Esophagus squamous epithelium (tissue), 5 donors: ENCODE measurements around the gene EWSR1. TPM values are rescaled to one million over a fixed set of nuclear protein-coding genes. Genes with fewer than 3 reads are reported as not detected.

Source experiments
- DNase-seq: peaks from one replicate; lab custom pipeline; 2025; lab: John Stamatoyannopoulos, UW
- H3K27ac ChIP-seq, 4 donors: fragments of 200-600 bp; sonication (generic); one replicate each; pipeline ENCODE4 v1.5.1; 2016 to 2019; ENCODE audit warnings: mild to moderate bottlenecking in 1 of 4
- H3K27me3 ChIP-seq, 4 donors: fragments of 200-600 bp; sonication (generic); 1 replicate in 3 of 4; 2 replicates in 1 of 4; pipeline versions ENCODE4 v1.5.1 to v1.6.0; 2017 to 2021; ENCODE audit warnings: antibody characterized with exemption in 1 of 4
- H3K36me3 ChIP-seq, 3 donors: fragments of 200-600 bp; sonication (generic); one replicate each; pipeline ENCODE4 v1.5.1; 2016 to 2019
- H3K4me1 ChIP-seq, 3 donors: fragments of 200-600 bp; sonication (generic); one replicate each; pipeline ENCODE4 v1.5.1; 2017 to 2019
- H3K4me3 ChIP-seq, 4 donors: fragments of 200-600 bp; sonication (generic); 1 replicate in 3 of 4; 2 replicates in 1 of 4; pipeline ENCODE4 v1.5.1; 2016 to 2019; ENCODE audit warnings: mild to moderate bottlenecking in 2 of 4, moderate library complexity in 1 of 4
- H3K9me3 ChIP-seq, 3 donors: fragments of 200-600 bp; sonication (generic); one replicate each; pipeline ENCODE4 v1.5.1; 2016 to 2019
- CTCF ChIP-seq, 6 experiments: fragments of 450-650 bp in 4 of 6; fragments of 200-600 bp in 2 of 6; sonication (generic) in 2 of 6; IDR thresholded peaks; one replicate each; pipeline ENCODE4 v1.5.1; 2016 to 2019; ENCODE audit warnings: antibody characterized with exemption in 6 of 6, mild to moderate bottlenecking in 4 of 6, moderate library complexity in 4 of 6
- POLR2A ChIP-seq, 4 donors: fragments of 450-650 bp; IDR thresholded peaks; one replicate each; pipeline ENCODE4 v1.6.1; 2017; ENCODE audit warnings: antibody characterized with exemption in 4 of 4, mild to moderate bottlenecking in 4 of 4, moderate library complexity in 3 of 4
- WGBS, 2 donors: methylation state at CpG; one replicate each; pipeline ENCODE4 v1.1.5; 2018; 5-methylcytosine and 5-hydroxymethylcytosine counted together
- intact Hi-C: fragments of 100-400 bp; cut with DNase I; formaldehyde crosslinking; loops from one replicate; pipeline ENCODE4 v1.15.0; 2022
- total RNA-seq, 4 donors: library from RNA; depleted of rRNA; stranded (reverse); fragments of >200 nt; gene quantifications; one replicate each; pipeline ENCODE4 v1.1.0, GENCODE V29; 2016
- donor health status: DM: yes; HTN: yes; CAD: no.

Gene EWSR1
- total RNA-seq, 4 donors from 2014 or later = 124 to 217 (median 174) TPM

GRCh38 chr22:29306835-29307595, 38.9 kb downstream of the EWSR1 start:
- Histone ChIP-seq H3K9me3 (no peaks in the 10 kb centered on the region), H3K4me1 (peaks cover 60 to 87% (median 60%) of the 10 kb centered on the region in 3 donors), H3K36me3 (peaks cover 0 to 4% (median 0%) of the 10 kb centered on the region in 3 donors), H3K27me3 (no peaks in the 10 kb centered on the region), H3K4me3 (peak overlapping the region; percentile 69 to 98 (median 74)), H3K27ac (peak overlapping the region; percentile 88 to 96 (median 90))
- TF ChIP-seq CTCF (IDR thresholded peaks at IDR 0.05) (peak in 2 of 6 experiments; percentile 2 to 9), POLR2A (IDR thresholded peaks at IDR 0.05) (peak in 2 of 4 donors; percentile 44 to 70)
- DNase-seq = no peak
- intact Hi-C loops = no loop called here
- WGBS, 2 donors = 0% methylated on average over 28 of the region's 83 CpGs; no CpG with 5 or more reads in 1 of the 2 donors

GRCh38 chr22:29307596-29308147, 39.6 kb downstream of the EWSR1 start:
- Histone ChIP-seq H3K4me3 (peak overlapping the region; percentile 69 to 98 (median 74)), H3K27me3 (peaks cover 0 to 2% (median 0%) of the 10 kb centered on the region in 4 donors), H3K4me1 (peaks cover 54 to 87% (median 61%) of the 10 kb centered on the region in 3 donors), H3K36me3 (peaks cover 0 to 9% (median 0%) of the 10 kb centered on the region in 3 donors), H3K27ac (peak overlapping the region; percentile 88 to 96 (median 90)), H3K9me3 (no peaks in the 10 kb centered on the region)
- DNase-seq = no peak
- intact Hi-C loops = no loop called here
- no peak for TF ChIP-seq CTCF (IDR thresholded peaks at IDR 0.05)
- no peak for TF ChIP-seq POLR2A (IDR thresholded peaks at IDR 0.05)
- WGBS, 2 donors = 33 to 61% methylated on average over 4 to 6 of the region's 20 CpGs

GRCh38 chr22:29308148-29308790, 40.2 kb downstream of the EWSR1 start:
- H3K36me3 ChIP-seq = peaks cover 0 to 9% (median 0%) of the 10 kb centered on the region in 3 donors
- intact Hi-C loops = no loop called here
- peak overlapping the region; percentile 88 to 96 (median 90) for H3K27ac ChIP-seq
- no peak for DNase-seq
- H3K9me3 ChIP-seq = no peaks in the 10 kb centered on the region
- 23 to 40% methylated on average over 1 to 4 of the region's 50 CpGs for WGBS, 2 donors
- TF ChIP-seq POLR2A (IDR thresholded peaks at IDR 0.05) (no peak), CTCF (IDR thresholded peaks at IDR 0.05) (no peak)
- peaks cover 50 to 87% (median 61%) of the 10 kb centered on the region in 3 donors for H3K4me1 ChIP-seq
- H3K27me3 ChIP-seq = peaks cover 0 to 8% (median 2%) of the 10 kb centered on the region in 4 donors
- peak overlapping the region; percentile 69 to 98 (median 74) for H3K4me3 ChIP-seq

- DNase-seq = no peak
- TF ChIP-seq CTCF (IDR thresholded peaks at IDR 0.05) = no peak
- no peak for TF ChIP-seq POLR2A (IDR thresholded peaks at IDR 0.05)
- Histone ChIP-seq H3K4me3 (peak overlapping the region; percentile 69 to 98 (median 74)), H3K36me3 (peaks cover 0 to 9% (median 0%) of the 10 kb centered on the region in 3 donors), H3K27me3 (peaks cover 0 to 14% (median 3%) of the 10 kb centered on the region in 4 donors), H3K9me3 (no peaks in the 10 kb centered on the region), H3K4me1 (peaks cover 55 to 89% (median 63%) of the 10 kb centered on the region in 3 donors), H3K27ac (peak overlapping the region; percentile 88 to 96 (median 90))
- WGBS, 2 donors = 13% methylated on average over 6 of the region's 13 CpGs; no CpG with 5 or more reads in 1 of the 2 donors
- intact Hi-C loops = no loop called here
These were observed 40.8 kb downstream of the EWSR1 start for GRCh38 chr22:29308791-29309262.
